Endothelial cell of umbilical vein (primary cell): ENCODE measurements around the gene KLF4. TPM values are rescaled to one million over a fixed set of nuclear protein-coding genes. Genes with fewer than 3 reads are reported as not detected.

Experiments
- BruUV-seq: library from RNA; stranded (reverse); fragments of 400-500 nt; replicated peaks from 2 replicates; lab custom pipeline; 2021; lab: Mats Ljungman, UMichigan
- CTCF ChIA-PET: fragments of 300-600, 350-600 bp; sonication (Branson Sonifier 250); formaldehyde crosslinking; loops from one replicate; lab custom pipeline; 2021; ENCODE audit warnings: antibody characterized with exemption, inconsistent platforms; lab: Charles Lee
- POLR2A ChIA-PET: fragments of 300-600, 350-600 bp; sonication (Branson Sonifier 250); formaldehyde crosslinking; loops from one replicate; lab custom pipeline; 2021; ENCODE audit warnings: antibody characterized with exemption, inconsistent platforms; lab: Charles Lee
- DNase-seq: peaks from one replicate; pipeline ENCODE4 v3.0.0-alpha.2; 2011; ENCODE audit warnings: low read depth, low spot score
- FAIRE-seq: peaks from 2 replicates; lab custom pipeline; 2011; peaks lifted over from hg19 to GRCh38; lab: Jason Lieb, UNC
- H2AFZ ChIP-seq: 2 replicates; pipeline ENCODE4 v1.6.0; 2012; ENCODE audit warnings: low read depth, low read length, control low read depth, inconsistent platforms
- H3K27ac ChIP-seq: 2 replicates; pipeline ENCODE4 v1.5.1; 2011; ENCODE audit warnings: low read depth, mild to moderate bottlenecking, control low read depth, low read length, moderate library complexity; ENCODE audit not compliant: insufficient read depth
- H3K27me3 ChIP-seq, 2 experiments: 2 replicates each; pipeline versions ENCODE4 v1.6.0 to v1.6.1; 2011; ENCODE audit warnings: low read length in 2 of 2, mixed read lengths in 1 of 2; ENCODE audit not compliant: control insufficient read depth in 2 of 2, insufficient read depth in 2 of 2
- H3K36me3 ChIP-seq, 2 experiments: 2 replicates in 1 of 2; 3 replicates in 1 of 2; pipeline ENCODE4 v1.5.1; 2011; ENCODE audit warnings: low read length in 2 of 2, mild to moderate bottlenecking in 1 of 2, moderate library complexity in 1 of 2; ENCODE audit not compliant: control insufficient read depth in 2 of 2, insufficient read depth in 2 of 2; ENCODE audit errors: extremely low read depth in 1 of 2
- H3K4me1 ChIP-seq: 3 replicates; pipeline ENCODE4 v1.5.1; 2011; ENCODE audit warnings: mild to moderate bottlenecking, low read length; ENCODE audit not compliant: control insufficient read depth, insufficient read depth; ENCODE audit errors: extremely low read depth
- H3K4me2 ChIP-seq: 2 replicates; pipeline ENCODE4 v1.6.1; 2011; ENCODE audit warnings: low read length, control low read depth, mixed read lengths; ENCODE audit not compliant: insufficient read depth
- H3K4me3 ChIP-seq, 3 experiments: fragments of 200-600 bp in 1 of 3; sonication (generic), shearing (Covaris generic) in 1 of 3; replicated peaks in 1 of 3; 2 replicates each; pipeline ENCODE4 v1.5.1; 2011 to 2016; ENCODE audit warnings: control low read depth in 3 of 3, low read length in 3 of 3, mild to moderate bottlenecking in 2 of 3, inconsistent platforms in 1 of 3, low read depth in 1 of 3, moderate library complexity in 1 of 3; ENCODE audit not compliant: insufficient read depth in 1 of 3
- H3K79me2 ChIP-seq: 2 replicates; pipeline ENCODE4 v1.6.0; 2012; ENCODE audit warnings: low read length, inconsistent platforms; ENCODE audit not compliant: control insufficient read depth, insufficient read depth
- H3K9ac ChIP-seq: replicated peaks from 2 replicates; pipeline ENCODE3; 2011; ENCODE audit warnings: low read length, control low read depth; ENCODE audit not compliant: insufficient read depth; ENCODE audit errors: extremely low read depth
- H3K9me1 ChIP-seq: replicated peaks from 3 replicates; pipeline ENCODE4 v1.6.0; 2011; ENCODE audit warnings: mild to moderate bottlenecking, low read length; ENCODE audit not compliant: control insufficient read depth, insufficient read depth; ENCODE audit errors: extremely low read depth
- H3K9me3 ChIP-seq: replicated peaks from 2 replicates; pipeline ENCODE4 v1.5.1; 2012; ENCODE audit warnings: low read length, inconsistent platforms; ENCODE audit not compliant: control insufficient read depth, insufficient read depth
- H4K20me1 ChIP-seq: replicated peaks from 2 replicates; pipeline ENCODE3; 2011; ENCODE audit warnings: mild to moderate bottlenecking, low read length; ENCODE audit not compliant: control insufficient read depth, insufficient read depth; ENCODE audit errors: extremely low read depth
- EZH2 ChIP-seq: IDR thresholded peaks from 2 replicates; pipeline ENCODE4 v1.6.1; 2012; ENCODE audit warnings: borderline replicate concordance, low read depth, mild to moderate bottlenecking, moderate library complexity, low read length, inconsistent platforms; ENCODE audit not compliant: severe bottlenecking
- FOS ChIP-seq: IDR thresholded peaks from 2 replicates; pipeline ENCODE4 v1.6.1; 2011; ENCODE audit warnings: mild to moderate bottlenecking, low read length, moderate library complexity, borderline replicate concordance; ENCODE audit not compliant: insufficient read depth
- GATA2 ChIP-seq: IDR thresholded peaks from 2 replicates; pipeline ENCODE4 v1.7.0; 2011; ENCODE audit warnings: low read depth, mild to moderate bottlenecking, moderate library complexity, mixed read lengths, low read length; ENCODE audit not compliant: insufficient read length, insufficient read depth
- JUN ChIP-seq: IDR thresholded peaks from 2 replicates; pipeline ENCODE4 v1.6.1; 2011; ENCODE audit warnings: borderline replicate concordance, low read depth; ENCODE audit not compliant: insufficient read length, insufficient read depth
- MYC ChIP-seq: IDR thresholded peaks from one replicate; pipeline ENCODE4 v1.6.1; 2011; ENCODE audit warnings: mild to moderate bottlenecking, low read depth, low read length
- POLR2A ChIP-seq: IDR thresholded peaks from 2 replicates; pipeline ENCODE4 v1.6.1; 2012; ENCODE audit warnings: low read depth, mild to moderate bottlenecking, control low read depth, low read length
- POLR2AphosphoS5 ChIP-seq: IDR thresholded peaks from 2 replicates; pipeline ENCODE4 v1.6.1; 2012; ENCODE audit warnings: low read depth, mild to moderate bottlenecking, control low read depth, low read length, moderate library complexity; ENCODE audit not compliant: insufficient read depth
- dilution Hi-C: fragments of 300-500 bp; cut with MboI; formaldehyde crosslinking; loops from one replicate; pipeline ENCODE4 v1.15.0; 2019; ENCODE audit warnings: low sequenced_read_pairs; ENCODE audit not compliant: extremely low pct_ligation_motif_present
- intact Hi-C: fragments of 100-400 bp; cut with micrococcal nuclease; formaldehyde crosslinking; loops from one replicate; pipeline ENCODE4 v1.10.0; 2022
- polyA plus RNA-seq, 4 experiments: library from polyadenylated mRNA; depleted of rRNA in 3 of 4; stranded (reverse) in 3 of 4; unstranded in 1 of 4; fragments of >200 nt; gene quantifications; 2 replicates each; pipeline versions ENCODE4 v1.2.1 to v1.2.3, GENCODE V29; 2011 to 2012; ENCODE audit warnings: missing spikeins in 1 of 4
- total RNA-seq: library from RNA; stranded (reverse); gene quantifications from 2 replicates; pipeline ENCODE4 v1.2.3, GENCODE V29; 2021
- TF ChIP-seq, protein P1 (sequence below), 2 donors: IDR thresholded peaks; 1 replicate in 1 of 2; 2 replicates in 1 of 2; pipeline ENCODE4 v1.5.1; 2011; ENCODE audit warnings: low read length in 2 of 2, mild to moderate bottlenecking in 2 of 2, moderate library complexity in 2 of 2, control low read depth in 1 of 2, inconsistent platforms in 1 of 2, low read depth in 1 of 2; ENCODE audit not compliant: insufficient read depth in 1 of 2; ENCODE audit errors: extremely low read depth in 1 of 2
- TF ChIP-seq, protein P2 (sequence below): IDR thresholded peaks from 2 replicates; pipeline ENCODE4 v1.6.1; 2011; ENCODE audit not compliant: insufficient read depth, insufficient read length

Gene KLF4
- total and polyA plus RNA-seq, 2 donors (not counting 3 experiments of a cell fraction or from before 2014, with no cell fraction given) = 1.5 to 2.4 TPM

DNA sequence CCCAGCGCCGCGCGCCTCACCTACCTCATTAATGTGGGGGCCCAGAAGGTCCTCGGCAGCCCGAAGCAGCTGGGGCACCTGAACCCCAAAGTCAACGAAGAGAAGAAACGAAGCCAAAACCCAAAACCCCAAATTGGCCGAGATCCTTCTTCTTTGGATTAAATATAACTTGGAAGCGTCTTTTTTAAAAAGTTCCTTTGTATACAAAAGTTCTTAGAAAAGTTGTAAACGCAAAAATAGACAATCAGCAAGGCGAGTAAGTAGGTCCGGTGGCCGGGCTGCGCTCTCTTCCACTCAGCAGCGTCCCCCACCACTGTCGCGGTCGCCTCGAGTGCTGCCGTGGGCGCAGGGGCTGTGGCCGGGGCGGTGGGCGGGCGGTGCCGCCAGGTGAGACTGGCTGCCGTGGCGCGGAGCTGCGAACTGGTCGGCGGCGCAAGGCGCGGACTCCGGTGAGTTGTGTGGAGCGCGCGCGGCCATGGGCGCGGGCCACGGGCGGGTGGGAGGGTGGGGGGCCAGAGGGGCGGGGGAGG, 360 bp downstream of the KLF4 start:
- Histone ChIP-seq H3K9ac (peak overlapping the region; percentile 67), H3K4me2 (peak overlapping the region; percentile 88)
- dilution Hi-C loops = no loop called here

DNA sequence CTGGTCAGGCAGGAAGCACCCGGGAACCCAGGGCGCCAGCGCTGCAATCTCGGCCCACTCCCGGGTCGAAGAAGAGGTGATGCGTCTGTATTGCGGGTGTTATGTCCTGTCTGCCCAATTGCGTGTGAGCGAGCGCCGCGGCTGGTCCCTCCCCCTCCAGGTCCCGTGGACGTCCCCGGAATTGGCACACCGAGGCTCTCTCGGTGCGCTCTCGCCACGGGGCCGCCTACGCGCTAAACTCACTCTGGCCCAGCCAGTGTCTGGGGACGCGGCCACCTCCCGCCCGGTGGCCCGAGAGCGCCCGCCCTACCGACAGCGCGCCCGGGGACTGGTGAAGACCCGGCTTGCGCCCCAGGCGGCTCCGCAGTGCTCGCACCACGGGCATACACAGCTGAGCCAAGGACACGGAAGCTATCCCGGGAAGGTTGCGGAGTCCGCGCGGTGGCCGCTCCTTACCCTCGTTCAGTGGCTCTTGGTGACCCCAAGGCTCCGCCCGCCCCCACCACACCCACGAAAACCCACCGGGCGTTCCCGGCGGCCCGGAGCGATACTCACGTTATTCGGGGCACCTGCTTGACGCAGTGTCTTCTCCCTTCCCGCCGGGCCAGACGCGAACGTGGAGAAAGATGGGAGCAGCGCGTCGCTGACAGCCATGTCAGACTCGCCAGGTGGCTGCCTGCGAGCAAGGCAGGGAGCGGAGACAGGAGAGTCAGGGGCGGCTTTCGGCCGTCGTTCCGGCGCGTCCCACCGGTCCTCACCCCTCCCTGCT, 1.0 kb downstream of the KLF4 start:
- Histone ChIP-seq H3K9me3 (no peaks in the 10 kb centered on the region), H2AFZ (peak overlapping the region; percentile 62)

More for the DNA sequence above, 360 bp downstream of the KLF4 start:
- no peaks in the 10 kb centered on the region for H3K9me3 ChIP-seq
- H3K27me3 ChIP-seq = peaks cover 8 to 22% of the 10 kb centered on the region in 2 experiments
- FAIRE-seq = no peak
- H4K20me1 ChIP-seq = no peaks in the 10 kb centered on the region
- peak; percentile 34 for DNase-seq
- H3K4me1 ChIP-seq = peaks cover 19% of the 10 kb centered on the region
- peak; percentile 3 for TF ChIP-seq POLR2A
- TF ChIP-seq POLR2AphosphoS5 = peak; percentile 2
- no peak for TF ChIP-seq GATA2
- no peaks in the 10 kb centered on the region for H3K9me1 ChIP-seq
- TSS peak; percentile 46 for BruUV-seq
- no peaks in the 10 kb centered on the region for H3K36me3 ChIP-seq
- H2AFZ ChIP-seq = peak overlapping the region; percentile 62
- intact Hi-C loops = loop anchor here (1.0 to 10.0 kb wide), 8 partner anchors 59 to 1626 kb away; partner anchors contain the start of gene TMEM245
- no peak overlapping the region for H3K27ac ChIP-seq
- POLR2A ChIA-PET = interaction anchor here (0.7 to 1.1 kb wide), 2 partner anchors 149 to 208 kb away, joined by 3 to 4 read pairs; no protein-coding TSS in a partner anchor
- CTCF ChIA-PET = interaction anchor here (0.7 to 1.6 kb wide), 7 partner anchors 15 to 1076 kb away, joined by 3 to 6 read pairs (median 4); no protein-coding TSS in a partner anchor
- peak overlapping the region; percentile 47 to 68 (median 63) for H3K4me3 ChIP-seq
- no peaks in the 10 kb centered on the region for H3K79me2 ChIP-seq

More for the DNA sequence above, 1.0 kb downstream of the KLF4 start:
- DNase-seq (peak; percentile 42), FAIRE-seq (no peak)
- intact Hi-C loops = loop anchor here (1.0 to 10.0 kb wide), 8 partner anchors 60 to 1626 kb away; partner anchors contain the start of gene TMEM245
- Histone ChIP-seq H3K9ac (peak overlapping the region; percentile 67), H3K9me1 (no peaks in the 10 kb centered on the region), H3K36me3 (no peaks in the 10 kb centered on the region), H3K4me3 (peak overlapping the region; percentile 47 to 68 (median 63)), H3K27me3 (peaks cover 8 to 22% of the 10 kb centered on the region in 2 experiments), H3K4me2 (peak overlapping the region; percentile 88), H3K27ac (no peak overlapping the region), H4K20me1 (no peaks in the 10 kb centered on the region), H3K4me1 (peaks cover 19% of the 10 kb centered on the region), H3K79me2 (no peaks in the 10 kb centered on the region)
- TF ChIP-seq, protein P1, sequence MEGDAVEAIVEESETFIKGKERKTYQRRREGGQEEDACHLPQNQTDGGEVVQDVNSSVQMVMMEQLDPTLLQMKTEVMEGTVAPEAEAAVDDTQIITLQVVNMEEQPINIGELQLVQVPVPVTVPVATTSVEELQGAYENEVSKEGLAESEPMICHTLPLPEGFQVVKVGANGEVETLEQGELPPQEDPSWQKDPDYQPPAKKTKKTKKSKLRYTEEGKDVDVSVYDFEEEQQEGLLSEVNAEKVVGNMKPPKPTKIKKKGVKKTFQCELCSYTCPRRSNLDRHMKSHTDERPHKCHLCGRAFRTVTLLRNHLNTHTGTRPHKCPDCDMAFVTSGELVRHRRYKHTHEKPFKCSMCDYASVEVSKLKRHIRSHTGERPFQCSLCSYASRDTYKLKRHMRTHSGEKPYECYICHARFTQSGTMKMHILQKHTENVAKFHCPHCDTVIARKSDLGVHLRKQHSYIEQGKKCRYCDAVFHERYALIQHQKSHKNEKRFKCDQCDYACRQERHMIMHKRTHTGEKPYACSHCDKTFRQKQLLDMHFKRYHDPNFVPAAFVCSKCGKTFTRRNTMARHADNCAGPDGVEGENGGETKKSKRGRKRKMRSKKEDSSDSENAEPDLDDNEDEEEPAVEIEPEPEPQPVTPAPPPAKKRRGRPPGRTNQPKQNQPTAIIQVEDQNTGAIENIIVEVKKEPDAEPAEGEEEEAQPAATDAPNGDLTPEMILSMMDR (IDR thresholded peaks at IDR 0.05; ENCODE audit: extremely low read depth in 1 of 2, insufficient read depth in 1 of 2, low read depth in 1 of 2, low read length in 2 of 2) = no peak
- no peak for TF ChIP-seq POLR2A
- TF ChIP-seq GATA2 = no peak
- TF ChIP-seq, protein P2, sequence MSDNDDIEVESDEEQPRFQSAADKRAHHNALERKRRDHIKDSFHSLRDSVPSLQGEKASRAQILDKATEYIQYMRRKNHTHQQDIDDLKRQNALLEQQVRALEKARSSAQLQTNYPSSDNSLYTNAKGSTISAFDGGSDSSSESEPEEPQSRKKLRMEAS = no peak
- TF ChIP-seq EZH2 = peak; percentile 93
- no peak for TF ChIP-seq FOS
- no peak for TF ChIP-seq JUN
- TF ChIP-seq POLR2AphosphoS5 = no peak
- TF ChIP-seq MYC = no peak
- dilution Hi-C loops = no loop called here
- ChIA-PET CTCF (interaction anchor here (0.7 to 2.1 kb wide), 13 partner anchors 23 to 1275 kb away, joined by 3 to 10 read pairs (median 4); no protein-coding TSS in a partner anchor), POLR2A (interaction anchor here (0.6 to 1.1 kb wide), 3 partner anchors 150 to 1433 kb away, joined by 3 to 4 read pairs (median 4); no protein-coding TSS in a partner anchor)
- BruUV-seq = no TSS peak
